GM12892 (cell line): Measurements from ENCODE around the gene CHMP3.

Source experiments
- POLR2A ChIP-seq: IDR thresholded peaks from 2 replicates; pipeline ENCODE4 v1.6.1; 2011; ENCODE audit warnings: low read depth, low read length, control low read depth
- POLR2AphosphoS5 ChIP-seq: IDR thresholded peaks from 2 replicates; pipeline ENCODE4 v1.6.1; 2011; ENCODE audit warnings: low read depth, low read length, control low read depth

GRCh38 chr2:86598966-86599365 lies 35.7 kb upstream of the CHMP3 start:
- no peak for TF ChIP-seq POLR2AphosphoS5
- no peak for TF ChIP-seq POLR2A
